Astrocyte (in vitro differentiated cells and primary cell): ENCODE results near the gene ARFRP1. TPM values are rescaled to one million over a fixed set of nuclear protein-coding genes. Genes with fewer than 3 reads are reported as not detected.

ENCODE experiments used
- DNase-seq: peaks from one replicate; pipeline ENCODE4 v3.0.0-alpha.2; 2010; ENCODE audit warnings: low read depth
- FAIRE-seq: peaks from 2 replicates; lab custom pipeline; 2011; peaks lifted over from hg19 to GRCh38; lab: Jason Lieb, UNC
- H2AFZ ChIP-seq: 2 replicates; pipeline ENCODE4 v1.6.0; 2012; ENCODE audit warnings: low read depth, low read length, inconsistent platforms
- H3K27ac ChIP-seq: 2 replicates; pipeline ENCODE4 v1.5.1; 2011; ENCODE audit warnings: low read depth, low read length, inconsistent platforms
- H3K27me3 ChIP-seq: 2 replicates; pipeline ENCODE4 v1.6.0; 2011; ENCODE audit warnings: low read length, inconsistent platforms; ENCODE audit not compliant: insufficient read depth
- H3K36me3 ChIP-seq: 2 replicates; pipeline ENCODE4 v1.5.1; 2011; ENCODE audit warnings: low read length, inconsistent platforms; ENCODE audit not compliant: insufficient read depth
- H3K4me1 ChIP-seq: 2 replicates; pipeline ENCODE4 v1.5.1; 2011; ENCODE audit warnings: low read length, inconsistent platforms; ENCODE audit not compliant: insufficient read depth
- H3K4me2 ChIP-seq: 2 replicates; pipeline ENCODE4 v1.6.0; 2012; ENCODE audit warnings: low read length, inconsistent platforms
- H3K4me3 ChIP-seq: 2 replicates; pipeline ENCODE4 v1.5.1; 2011; ENCODE audit warnings: low read depth, mild to moderate bottlenecking, low read length, inconsistent platforms; ENCODE audit not compliant: insufficient read depth
- H3K79me2 ChIP-seq: 2 replicates; pipeline ENCODE4 v1.6.0; 2012; ENCODE audit warnings: mild to moderate bottlenecking, low read length, inconsistent platforms; ENCODE audit not compliant: insufficient read depth
- H3K9ac ChIP-seq: 2 replicates; pipeline ENCODE4 v1.6.0; 2012; ENCODE audit warnings: mild to moderate bottlenecking, low read length, inconsistent platforms
- H3K9me3 ChIP-seq: 2 replicates; pipeline ENCODE4 v1.5.1; 2012; ENCODE audit warnings: low read depth, mild to moderate bottlenecking, low read length, inconsistent platforms; ENCODE audit not compliant: insufficient read depth
- H4K20me1 ChIP-seq: 2 replicates; pipeline ENCODE4 v1.6.0; 2012; ENCODE audit warnings: low read length, inconsistent platforms; ENCODE audit not compliant: insufficient read depth
- H3K27ac Mint-ChIP-seq: one replicate; pipeline ENCODE4 v1.8.0; 2021; ENCODE audit warnings: mild to moderate bottlenecking, mixed read lengths; ENCODE audit not compliant: unreplicated experiment
- H3K27me3 Mint-ChIP-seq: one replicate; pipeline ENCODE4 v1.8.0; 2021; ENCODE audit warnings: low read depth, mixed read lengths; ENCODE audit not compliant: unreplicated experiment
- H3K36me3 Mint-ChIP-seq: one replicate; pipeline ENCODE4 v1.8.0; 2021; ENCODE audit warnings: low read depth, mixed read lengths; ENCODE audit not compliant: unreplicated experiment
- H3K4me1 Mint-ChIP-seq: one replicate; pipeline ENCODE4 v1.8.0; 2021; ENCODE audit warnings: low read depth, mixed read lengths; ENCODE audit not compliant: unreplicated experiment
- H3K4me3 Mint-ChIP-seq: one replicate; pipeline ENCODE4 v1.8.0; 2021; ENCODE audit warnings: mild to moderate bottlenecking, moderate library complexity, mixed read lengths; ENCODE audit not compliant: unreplicated experiment
- H3K9me3 Mint-ChIP-seq: one replicate; pipeline ENCODE4 v1.8.0; 2021; ENCODE audit warnings: mild to moderate bottlenecking, mixed read lengths; ENCODE audit not compliant: unreplicated experiment
- EZH2 ChIP-seq: IDR thresholded peaks from 2 replicates; pipeline ENCODE4 v1.6.1; 2012; ENCODE audit warnings: mild to moderate bottlenecking, low read length, inconsistent platforms; ENCODE audit not compliant: insufficient read depth
- total RNA-seq: library from RNA; stranded (reverse); gene quantifications from 2 replicates; pipeline ENCODE4 v1.2.1, GENCODE V29; 2021
- TF ChIP-seq, protein P1 (sequence below): IDR thresholded peaks from 2 replicates; pipeline ENCODE4 v1.5.1; 2011; ENCODE audit warnings: low read depth, mild to moderate bottlenecking, inconsistent platforms, low read length, moderate library complexity; ENCODE audit not compliant: insufficient read depth

ARFRP1 gene
- total RNA-seq, 1 donor from 2014 or later, result 32.5 TPM

DNA sequence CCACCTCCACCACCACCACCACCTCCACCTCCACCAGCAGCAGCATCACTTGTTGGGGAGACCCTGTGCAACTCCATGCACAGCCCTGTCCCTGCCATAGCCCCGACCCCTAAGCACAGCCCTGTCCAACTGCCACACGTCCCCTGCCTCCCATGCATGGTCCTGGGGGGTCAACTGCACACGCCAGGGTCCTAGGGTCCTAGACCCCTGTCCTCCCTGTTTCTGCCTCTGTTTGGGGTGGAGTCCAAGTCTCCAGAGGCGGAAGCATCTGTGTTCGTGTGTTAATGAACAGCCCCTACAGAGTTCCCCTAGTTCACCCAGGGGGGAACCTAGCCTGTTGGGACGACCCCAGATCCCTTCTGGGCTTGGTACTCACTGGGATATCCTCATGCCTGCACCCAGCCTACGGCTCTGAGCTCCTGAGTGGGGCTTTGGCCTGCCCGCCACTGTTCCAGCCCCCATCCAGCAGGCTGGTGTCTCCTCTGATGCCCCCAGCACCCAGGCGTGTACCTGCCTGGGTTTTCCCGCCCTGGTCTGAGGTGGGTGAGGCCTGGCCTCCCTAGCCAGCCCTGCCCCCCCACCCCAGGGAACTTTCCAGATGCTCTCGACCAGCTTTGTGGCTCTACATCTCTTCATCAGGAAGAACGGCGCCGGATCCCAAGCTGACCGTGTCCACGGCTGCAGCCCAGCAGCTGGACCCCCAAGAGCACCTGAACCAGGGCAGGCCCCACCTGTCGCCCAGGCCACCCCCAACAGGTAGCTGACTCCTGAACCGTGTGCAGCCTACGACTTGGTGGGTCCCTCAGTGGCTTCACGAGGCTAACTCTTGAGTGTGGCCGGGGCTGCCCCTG, 13.8 kb downstream of the ARFRP1 start:
- Mint-ChIP-seq H3K27ac (peak overlapping the region; percentile 47), H3K9me3 (no peaks in the 10 kb centered on the region), H3K4me3 (no peak overlapping the region), H3K27me3 (no peaks in the 10 kb centered on the region), H3K4me1 (peaks cover 3% of the 10 kb centered on the region), H3K36me3 (peaks cover 3% of the 10 kb centered on the region)
- Histone ChIP-seq H3K36me3 (no peaks in the 10 kb centered on the region), H4K20me1 (no peaks in the 10 kb centered on the region), H2AFZ (no peak overlapping the region), H3K9ac (no peak overlapping the region), H3K27me3 (no peaks in the 10 kb centered on the region), H3K79me2 (peaks cover 9% of the 10 kb centered on the region), H3K4me3 (no peak overlapping the region), H3K4me2 (no peak overlapping the region), H3K9me3 (no peaks in the 10 kb centered on the region), H3K4me1 (peaks cover 25% of the 10 kb centered on the region), H3K27ac (no peak overlapping the region)
- TF ChIP-seq EZH2, result no peak
- TF ChIP-seq, protein P1, sequence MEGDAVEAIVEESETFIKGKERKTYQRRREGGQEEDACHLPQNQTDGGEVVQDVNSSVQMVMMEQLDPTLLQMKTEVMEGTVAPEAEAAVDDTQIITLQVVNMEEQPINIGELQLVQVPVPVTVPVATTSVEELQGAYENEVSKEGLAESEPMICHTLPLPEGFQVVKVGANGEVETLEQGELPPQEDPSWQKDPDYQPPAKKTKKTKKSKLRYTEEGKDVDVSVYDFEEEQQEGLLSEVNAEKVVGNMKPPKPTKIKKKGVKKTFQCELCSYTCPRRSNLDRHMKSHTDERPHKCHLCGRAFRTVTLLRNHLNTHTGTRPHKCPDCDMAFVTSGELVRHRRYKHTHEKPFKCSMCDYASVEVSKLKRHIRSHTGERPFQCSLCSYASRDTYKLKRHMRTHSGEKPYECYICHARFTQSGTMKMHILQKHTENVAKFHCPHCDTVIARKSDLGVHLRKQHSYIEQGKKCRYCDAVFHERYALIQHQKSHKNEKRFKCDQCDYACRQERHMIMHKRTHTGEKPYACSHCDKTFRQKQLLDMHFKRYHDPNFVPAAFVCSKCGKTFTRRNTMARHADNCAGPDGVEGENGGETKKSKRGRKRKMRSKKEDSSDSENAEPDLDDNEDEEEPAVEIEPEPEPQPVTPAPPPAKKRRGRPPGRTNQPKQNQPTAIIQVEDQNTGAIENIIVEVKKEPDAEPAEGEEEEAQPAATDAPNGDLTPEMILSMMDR, result no peak
- no peak for DNase-seq
- no peak for FAIRE-seq

DNA sequence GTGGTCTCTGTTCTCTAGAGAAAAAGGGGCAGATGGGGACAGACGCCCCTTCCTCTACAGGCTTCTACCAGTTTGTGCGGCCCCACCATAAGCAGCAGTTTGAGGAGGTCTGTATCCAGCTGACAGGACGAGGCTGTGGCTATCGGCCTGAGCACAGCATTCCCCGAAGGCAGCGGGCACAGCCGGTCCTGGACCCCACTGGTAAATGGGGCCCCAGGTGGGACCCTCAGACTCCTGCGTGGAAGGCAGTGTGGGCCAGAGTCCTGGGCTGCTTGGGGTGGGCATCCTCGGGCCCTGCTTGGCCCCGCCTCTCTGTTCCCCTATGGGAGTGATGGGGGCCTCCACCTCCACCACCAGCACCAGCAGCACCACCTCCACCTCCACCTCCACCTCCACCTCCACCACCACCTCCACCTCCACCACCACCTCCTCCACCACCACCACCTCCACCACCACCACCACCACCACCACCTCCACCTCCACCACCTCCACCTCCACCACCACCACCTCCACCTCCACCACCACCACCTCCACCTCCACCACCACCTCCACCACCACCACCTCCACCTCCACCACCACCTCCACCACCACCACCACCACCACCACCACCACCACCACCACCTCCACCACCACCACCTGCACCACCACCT, 14.6 kb downstream of the ARFRP1 start:
- FAIRE-seq (no peak), DNase-seq (no peak)
- Mint-ChIP-seq H3K36me3 (peaks cover 3% of the 10 kb centered on the region), H3K27me3 (no peaks in the 10 kb centered on the region), H3K4me1 (peaks cover 3% of the 10 kb centered on the region), H3K9me3 (no peaks in the 10 kb centered on the region), H3K27ac (no peak overlapping the region), H3K4me3 (no peak overlapping the region)
- Histone ChIP-seq H3K36me3 (no peaks in the 10 kb centered on the region), H3K9ac (no peak overlapping the region), H3K27me3 (no peaks in the 10 kb centered on the region), H3K4me3 (no peak overlapping the region), H3K4me1 (peaks cover 17% of the 10 kb centered on the region), H4K20me1 (no peaks in the 10 kb centered on the region), H3K79me2 (peaks cover 9% of the 10 kb centered on the region), H3K9me3 (no peaks in the 10 kb centered on the region), H2AFZ (no peak overlapping the region), H3K4me2 (no peak overlapping the region), H3K27ac (no peak overlapping the region)
- TF ChIP-seq, protein P1, result no peak
- TF ChIP-seq EZH2, result no peak
